H1 (cell line): ENCODE results near the gene CUX1. TPM values are rescaled to one million over a fixed set of nuclear protein-coding genes. Genes with fewer than 3 reads are reported as not detected.

Experiments used
- CHD2 ChIP-seq: IDR thresholded peaks from 2 replicates; pipeline ENCODE4 v1.6.1; 2012; ENCODE audit warnings: low read length, improper control_type of control experiment
- EP300 ChIP-seq, 2 experiments: IDR thresholded peaks; 1 replicate in 1 of 2; 2 replicates in 1 of 2; pipeline ENCODE4 v1.6.1; 2011 to 2012; ENCODE audit warnings: low read depth in 2 of 2, low read length in 2 of 2, mild to moderate bottlenecking in 2 of 2, borderline replicate concordance in 1 of 2, inconsistent platforms in 1 of 2, moderate library complexity in 1 of 2
- JUN ChIP-seq: IDR thresholded peaks from 2 replicates; pipeline ENCODE4 v1.6.1; 2011; ENCODE audit warnings: low read depth, mild to moderate bottlenecking, improper control_type of control experiment, low read length
- POLR2AphosphoS5 ChIP-seq: IDR thresholded peaks from 2 replicates; pipeline ENCODE4 v1.6.1; 2011; ENCODE audit warnings: low read depth, low read length
- POU5F1 ChIP-seq: IDR thresholded peaks from 2 replicates; pipeline ENCODE4 v1.6.1; 2011; ENCODE audit warnings: low read depth, mild to moderate bottlenecking, low read length, moderate library complexity
- RAD21 ChIP-seq, 2 experiments: IDR thresholded peaks in 1 of 2; conservative IDR thresholded peaks in 1 of 2; 2 replicates each; pipeline ENCODE4 v1.6.1; 2011; ENCODE audit warnings: low read depth in 2 of 2, low read length in 2 of 2, improper control_type of control experiment in 1 of 2, inconsistent platforms in 1 of 2, mild to moderate bottlenecking in 1 of 2, moderate library complexity in 1 of 2
- SAP30 ChIP-seq: fragments of 300-600 bp; sonication (generic); IDR thresholded peaks from 2 replicates; pipeline ENCODE4 v1.7.1; 2012; ENCODE audit warnings: low read length, moderate library complexity, mild to moderate bottlenecking, inconsistent platforms; ENCODE audit not compliant: insufficient read depth, insufficient replicate concordance
- SUZ12 ChIP-seq: fragments of 200-600 bp; sonication (generic); IDR thresholded peaks from 2 replicates; pipeline ENCODE4 v1.6.1; 2012; ENCODE audit warnings: mild to moderate bottlenecking, inconsistent platforms, low read length, moderate library complexity, mixed read lengths
- polyA plus RNA-seq, 7 experiments: library from polyadenylated mRNA; depleted of rRNA in 3 of 7; stranded (reverse) in 5 of 7; unstranded in 2 of 7; fragments of >200 nt in 5 of 7; fragments of 200-250 nt in 2 of 7; gene quantifications; 1 replicate in 5 of 7; 2 replicates in 1 of 7; 4 replicates in 1 of 7; pipeline versions ENCODE4 v1.2.1 to v1.2.3, GENCODE V29; 2011 to 2013; ENCODE audit warnings: missing spikeins in 2 of 7, mixed read lengths in 2 of 7
- total RNA-seq: library from RNA; stranded (reverse); fragmentation: NEBNext Ultra II Directional; extraction: Animal tissue kit (Norgen Biotek cat#: 25700); gene quantifications from 2 replicates; pipeline ENCODE4 v1.2.1, GENCODE V29; 2021
- TF ChIP-seq, protein P1 (sequence below), 3 experiments: IDR thresholded peaks; 1 replicate in 2 of 3; 2 replicates in 1 of 3; pipeline versions ENCODE4 v1.5.1 to v1.6.1; 2011; ENCODE audit warnings: low read length in 3 of 3, mild to moderate bottlenecking in 3 of 3, inconsistent platforms in 2 of 3, low read depth in 1 of 3, moderate library complexity in 1 of 3; ENCODE audit not compliant: insufficient read depth in 1 of 3; ENCODE audit errors: control extremely low read depth in 1 of 3
- TF ChIP-seq, protein P2 (sequence below): IDR thresholded peaks from 2 replicates; pipeline ENCODE4 v1.6.1; 2012; ENCODE audit warnings: inconsistent platforms

CUX1 gene
- total and polyA plus RNA-seq, 2 of the 8 experiments (the other 6 are each of a cell fraction or from before 2014, with no cell fraction given) = 21.6 to 65.9 TPM

DNA sequence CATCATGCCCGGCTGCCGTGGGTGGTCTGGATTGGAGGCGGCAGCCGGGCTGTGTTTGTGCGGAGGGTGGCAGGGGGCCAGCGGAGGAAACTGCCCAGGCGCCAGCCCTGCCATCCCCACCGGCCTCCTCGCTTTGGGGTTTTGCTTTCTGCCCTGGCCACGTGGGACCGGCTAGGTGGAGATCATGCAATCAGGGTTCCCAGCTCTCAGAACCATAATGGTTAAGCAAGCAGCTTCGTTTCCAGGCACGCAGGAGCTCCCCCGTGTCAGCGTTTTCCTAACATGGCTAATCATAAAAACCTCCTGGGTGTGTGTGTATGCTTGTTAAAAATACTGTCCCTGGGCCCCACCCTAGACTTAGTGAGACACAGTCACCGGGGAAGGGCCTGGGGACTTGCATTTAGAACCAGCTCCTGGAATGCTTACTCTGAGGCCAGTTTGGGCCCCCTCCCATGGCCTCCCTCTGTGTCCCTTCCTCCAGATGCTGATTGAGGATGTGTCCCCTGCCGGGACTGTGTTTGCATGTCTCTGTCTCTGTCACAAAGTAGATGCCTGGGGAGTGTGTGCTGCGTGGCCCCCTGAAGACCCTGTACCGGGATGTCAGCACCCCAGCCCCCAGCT lies 119.3 kb downstream of the CUX1 start (continued):
- TF ChIP-seq EP300 (IDR thresholded peaks at IDR 0.05; ENCODE audit: borderline replicate concordance in 1 of 2, low read depth in 2 of 2, low read length in 2 of 2) (no peak), POLR2AphosphoS5 (no peak; the same call in none of the 2 replicates), CHD2 (no peak), SAP30 (no peak), SUZ12 (no peak), RAD21 (IDR thresholded peaks at IDR 0.05 in 1 of 2, conservative IDR thresholded peaks at IDR 0.05 in 1 of 2; ENCODE audit: low read depth in 2 of 2, low read length in 2 of 2) (no peak), POU5F1 (no peak), JUN (no peak)
- TF ChIP-seq, protein P1, sequence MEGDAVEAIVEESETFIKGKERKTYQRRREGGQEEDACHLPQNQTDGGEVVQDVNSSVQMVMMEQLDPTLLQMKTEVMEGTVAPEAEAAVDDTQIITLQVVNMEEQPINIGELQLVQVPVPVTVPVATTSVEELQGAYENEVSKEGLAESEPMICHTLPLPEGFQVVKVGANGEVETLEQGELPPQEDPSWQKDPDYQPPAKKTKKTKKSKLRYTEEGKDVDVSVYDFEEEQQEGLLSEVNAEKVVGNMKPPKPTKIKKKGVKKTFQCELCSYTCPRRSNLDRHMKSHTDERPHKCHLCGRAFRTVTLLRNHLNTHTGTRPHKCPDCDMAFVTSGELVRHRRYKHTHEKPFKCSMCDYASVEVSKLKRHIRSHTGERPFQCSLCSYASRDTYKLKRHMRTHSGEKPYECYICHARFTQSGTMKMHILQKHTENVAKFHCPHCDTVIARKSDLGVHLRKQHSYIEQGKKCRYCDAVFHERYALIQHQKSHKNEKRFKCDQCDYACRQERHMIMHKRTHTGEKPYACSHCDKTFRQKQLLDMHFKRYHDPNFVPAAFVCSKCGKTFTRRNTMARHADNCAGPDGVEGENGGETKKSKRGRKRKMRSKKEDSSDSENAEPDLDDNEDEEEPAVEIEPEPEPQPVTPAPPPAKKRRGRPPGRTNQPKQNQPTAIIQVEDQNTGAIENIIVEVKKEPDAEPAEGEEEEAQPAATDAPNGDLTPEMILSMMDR (IDR thresholded peaks at IDR 0.05; ENCODE audit: control extremely low read depth in 1 of 3, insufficient read depth in 1 of 3, low read depth in 1 of 3, low read length in 3 of 3) = no peak
- TF ChIP-seq, protein P2, sequence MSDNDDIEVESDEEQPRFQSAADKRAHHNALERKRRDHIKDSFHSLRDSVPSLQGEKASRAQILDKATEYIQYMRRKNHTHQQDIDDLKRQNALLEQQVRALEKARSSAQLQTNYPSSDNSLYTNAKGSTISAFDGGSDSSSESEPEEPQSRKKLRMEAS = peak; percentile 70; the same call in 1 of the 2 replicates
